H1 (cell line): ENCODE data around the gene ROGDI. TPM values are rescaled to one million over a fixed set of nuclear protein-coding genes. Genes with fewer than 3 reads are reported as not detected.

ENCODE experiments used
- CTCF ChIA-PET: fragments of 300-600 bp; sonication (Branson Sonifier 250); formaldehyde crosslinking; loops from one replicate; lab custom pipeline; 2021; ENCODE audit not compliant: partially characterized antibody; lab: Charles Lee
- POLR2A ChIA-PET: fragments of 300-600 bp; sonication (Branson Sonifier 250); formaldehyde crosslinking; loops from one replicate; lab custom pipeline; 2021; ENCODE audit warnings: inconsistent platforms; ENCODE audit not compliant: partially characterized antibody; lab: Charles Lee
- DNase-seq, 2 experiments: peaks; one replicate each; pipeline versions ENCODE4 v3.0.0 to v3.0.0-alpha.2; 2010 to 2022; ENCODE audit warnings: low spot score in 2 of 2, low read depth in 1 of 2, mixed read lengths in 1 of 2
- FAIRE-seq: peaks from 2 replicates; lab custom pipeline; 2011; peaks lifted over from hg19 to GRCh38; lab: Jason Lieb, UNC
- H2AFZ ChIP-seq: 2 replicates; pipeline ENCODE4 v1.8.1; 2012; ENCODE audit warnings: low read length, inconsistent platforms
- H2AK5ac ChIP-seq: 2 replicates; pipeline ENCODE4 v1.6.1; 2013; ENCODE audit warnings: low read depth, low read length
- H2BK120ac ChIP-seq: replicated peaks from 2 replicates; pipeline ENCODE3; 2013; ENCODE audit warnings: low read depth, low read length, inconsistent platforms
- H2BK12ac ChIP-seq: 2 replicates; pipeline ENCODE4 v1.6.1; 2013; ENCODE audit warnings: low read depth, low read length
- H2BK15ac ChIP-seq: 2 replicates; pipeline ENCODE4 v1.6.1; 2013; ENCODE audit warnings: low read length
- H2BK20ac ChIP-seq: 2 replicates; pipeline ENCODE4 v1.6.1; 2013; ENCODE audit warnings: low read length
- H2BK5ac ChIP-seq: 2 replicates; pipeline ENCODE4 v1.6.1; 2013; ENCODE audit warnings: low read depth, low read length
- H3K14ac ChIP-seq: 2 replicates; pipeline ENCODE4 v1.6.1; 2013; ENCODE audit warnings: inconsistent platforms; ENCODE audit not compliant: insufficient read length
- H3K18ac ChIP-seq: 2 replicates; pipeline ENCODE4 v1.6.1; 2013; ENCODE audit warnings: low read length; ENCODE audit errors: extremely low read depth
- H3K23ac ChIP-seq: 2 replicates; pipeline ENCODE4 v1.6.1; 2013; ENCODE audit warnings: inconsistent platforms; ENCODE audit not compliant: insufficient read length
- H3K23me2 ChIP-seq: 2 replicates; pipeline ENCODE4 v1.6.1; 2013; ENCODE audit warnings: low read depth, low read length
- H3K27ac ChIP-seq: 2 replicates; pipeline ENCODE4 v1.6.1; 2011; ENCODE audit warnings: low read depth, low read length, inconsistent platforms
- H3K27me3 ChIP-seq, 4 experiments: replicated peaks in 1 of 4; 1 replicate in 1 of 4; 2 replicates in 3 of 4; pipeline versions ENCODE4 v1.6.1 to v1.8.1; 2011 to 2013; ENCODE audit warnings: low read length in 3 of 4, mild to moderate bottlenecking in 3 of 4, inconsistent platforms in 2 of 4, mixed read lengths in 2 of 4, moderate library complexity in 1 of 4; ENCODE audit not compliant: control insufficient read depth in 3 of 4, insufficient read depth in 3 of 4; ENCODE audit errors: extremely low read depth in 1 of 4
- H3K36me3 ChIP-seq, 4 experiments: 2 replicates each; pipeline versions ENCODE4 v1.6.1 to v1.8.1; 2011 to 2013; ENCODE audit warnings: mild to moderate bottlenecking in 4 of 4, low read length in 3 of 4, moderate library complexity in 2 of 4, control low read depth in 1 of 4, inconsistent platforms in 1 of 4; ENCODE audit not compliant: insufficient read depth in 4 of 4, control insufficient read depth in 2 of 4
- H3K4ac ChIP-seq: replicated peaks from 2 replicates; pipeline ENCODE3; 2013; ENCODE audit warnings: low read length, low read depth, mixed read lengths, inconsistent platforms; ENCODE audit not compliant: insufficient read length
- H3K4me1 ChIP-seq, 4 experiments: replicated peaks in 1 of 4; 1 replicate in 1 of 4; 2 replicates in 3 of 4; pipeline versions ENCODE4 v1.6.1 to v1.8.1; 2011 to 2013; ENCODE audit warnings: low read length in 3 of 4, inconsistent platforms in 2 of 4, mixed read lengths in 1 of 4; ENCODE audit not compliant: insufficient read depth in 4 of 4, control insufficient read depth in 3 of 4
- H3K4me2 ChIP-seq, 2 experiments: 2 replicates each; pipeline versions ENCODE4 v1.6.1 to v1.8.1; 2011 to 2013; ENCODE audit warnings: low read depth in 2 of 2, low read length in 2 of 2, control low read depth in 1 of 2, inconsistent platforms in 1 of 2, mild to moderate bottlenecking in 1 of 2; ENCODE audit not compliant: insufficient read depth in 1 of 2
- H3K4me3 ChIP-seq, 4 experiments: fragments of 200-600, 300-600 bp in 1 of 4; sonication (generic), shearing (Covaris generic), sonication (Bioruptor Twin) in 1 of 4; 2 replicates each; pipeline versions ENCODE4 v1.5.1 to v1.8.1; 2011 to 2016; ENCODE audit warnings: low read length in 4 of 4, low read depth in 3 of 4, control low read depth in 2 of 4, inconsistent platforms in 2 of 4, mild to moderate bottlenecking in 2 of 4, mixed read lengths in 1 of 4, moderate library complexity in 1 of 4; ENCODE audit not compliant: insufficient read depth in 2 of 4; ENCODE audit errors: extremely low read depth in 1 of 4
- H3K56ac ChIP-seq: replicated peaks from 2 replicates; pipeline ENCODE3; 2013; ENCODE audit warnings: low read depth, mild to moderate bottlenecking, mixed read lengths, low read length, inconsistent platforms; ENCODE audit not compliant: insufficient read length
- H3K79me1 ChIP-seq: 2 replicates; pipeline ENCODE4 v1.6.1; 2013; ENCODE audit warnings: low read depth, low read length, control low read depth
- H3K79me2 ChIP-seq, 2 experiments: 2 replicates each; pipeline versions ENCODE4 v1.6.1 to v1.8.1; 2012 to 2013; ENCODE audit warnings: low read length in 2 of 2, mild to moderate bottlenecking in 2 of 2, inconsistent platforms in 1 of 2; ENCODE audit not compliant: insufficient read depth in 2 of 2, control insufficient read depth in 1 of 2
- H3K9ac ChIP-seq, 4 experiments: replicated peaks in 1 of 4; 1 replicate in 1 of 4; 2 replicates in 3 of 4; pipeline versions ENCODE4 v1.6.1 to v1.8.1; 2011 to 2013; ENCODE audit warnings: low read depth in 3 of 4, low read length in 3 of 4, control low read depth in 2 of 4, mild to moderate bottlenecking in 2 of 4, moderate library complexity in 2 of 4, inconsistent platforms in 1 of 4; ENCODE audit errors: extremely low read depth in 1 of 4
- H3K9me3 ChIP-seq, 2 experiments: 2 replicates each; pipeline versions ENCODE4 v1.6.1 to v1.8.1; 2012 to 2013; ENCODE audit warnings: mild to moderate bottlenecking in 2 of 2, moderate library complexity in 2 of 2, control low read depth in 1 of 2, inconsistent platforms in 1 of 2, low read depth in 1 of 2, low read length in 1 of 2, mixed read lengths in 1 of 2; ENCODE audit not compliant: insufficient read depth in 2 of 2
- H4K20me1 ChIP-seq, 2 experiments: replicated peaks in 1 of 2; 2 replicates each; pipeline versions ENCODE3 to v1.8.1; 2011 to 2013; ENCODE audit warnings: inconsistent platforms in 2 of 2, low read length in 2 of 2, mild to moderate bottlenecking in 1 of 2; ENCODE audit not compliant: insufficient read depth in 2 of 2, control insufficient read depth in 1 of 2
- H4K5ac ChIP-seq: 2 replicates; pipeline ENCODE4 v1.6.1; 2013; ENCODE audit warnings: low read length, low read depth, mixed read lengths, inconsistent platforms; ENCODE audit not compliant: insufficient read length
- H4K8ac ChIP-seq: 2 replicates; pipeline ENCODE4 v1.8.0; 2013; ENCODE audit warnings: mild to moderate bottlenecking, moderate library complexity, low read length, inconsistent platforms; ENCODE audit not compliant: insufficient read depth; ENCODE audit errors: extremely low read depth
- H4K91ac ChIP-seq: replicated peaks from 2 replicates; pipeline ENCODE3; 2013; ENCODE audit warnings: low read length, mixed read lengths, inconsistent platforms; ENCODE audit not compliant: insufficient read length
- ATF2 ChIP-seq: IDR thresholded peaks from 2 replicates; pipeline ENCODE4 v1.6.1; 2012; ENCODE audit warnings: low read length, inconsistent platforms
- BCL11A ChIP-seq, 2 experiments: IDR thresholded peaks; one replicate each; pipeline ENCODE4 v1.6.1; 2011; ENCODE audit warnings: low read depth in 2 of 2, low read length in 2 of 2, mild to moderate bottlenecking in 2 of 2
- BRCA1 ChIP-seq: IDR thresholded peaks from 2 replicates; pipeline ENCODE4 v1.6.1; 2012; ENCODE audit warnings: low read depth, low read length, improper control_type of control experiment
- EP300 ChIP-seq, 2 experiments: IDR thresholded peaks; 1 replicate in 1 of 2; 2 replicates in 1 of 2; pipeline ENCODE4 v1.6.1; 2011 to 2012; ENCODE audit warnings: low read depth in 2 of 2, low read length in 2 of 2, mild to moderate bottlenecking in 2 of 2, borderline replicate concordance in 1 of 2, inconsistent platforms in 1 of 2, moderate library complexity in 1 of 2
- GABPA ChIP-seq: IDR thresholded peaks from 2 replicates; pipeline ENCODE4 v1.6.1; 2011; ENCODE audit warnings: mild to moderate bottlenecking, low read length, moderate library complexity, borderline replicate concordance; ENCODE audit not compliant: insufficient read depth
- HDAC6 ChIP-seq: IDR thresholded peaks from one replicate; pipeline ENCODE4 v1.7.1; 2012; ENCODE audit warnings: low read depth, mild to moderate bottlenecking, inconsistent platforms, low read length, moderate library complexity
- MAX ChIP-seq: IDR thresholded peaks from 2 replicates; pipeline ENCODE4 v1.6.1; 2012; ENCODE audit warnings: inconsistent platforms
- NANOG ChIP-seq: IDR thresholded peaks from 2 replicates; pipeline ENCODE4 v1.6.1; 2011; ENCODE audit warnings: low read length, low read depth, mild to moderate bottlenecking, inconsistent platforms; ENCODE audit not compliant: insufficient read depth, poor library complexity, severe bottlenecking
- NRF1 ChIP-seq: IDR thresholded peaks from 2 replicates; pipeline ENCODE4 v1.6.1; 2011; ENCODE audit warnings: mild to moderate bottlenecking, low read depth, low read length, improper control_type of control experiment
- SIX5 ChIP-seq: IDR thresholded peaks from 2 replicates; pipeline ENCODE4 v1.6.1; 2011; ENCODE audit warnings: mild to moderate bottlenecking, low read depth, low read length
- SP4 ChIP-seq: IDR thresholded peaks from 2 replicates; pipeline ENCODE4 v1.6.1; 2012; ENCODE audit warnings: low read length, inconsistent platforms
- TAF7 ChIP-seq: optimal IDR thresholded peaks from 2 replicates; pipeline ENCODE3; 2011; ENCODE audit warnings: low read depth, mild to moderate bottlenecking, inconsistent platforms, low read length, moderate library complexity, borderline replicate concordance
- WGBS, 2 experiments: shearing (Covaris generic) in 1 of 2; methylation state at CpG; one replicate each; pipeline versions ENCODE4 v1.1.6 to v1.1.7; 2013 to 2015; ENCODE audit warnings: low lambda C conversion rate in 2 of 2, mixed read lengths in 2 of 2, inconsistent platforms in 1 of 2, low coverage in 1 of 2, missing lambda C conversion rate in 1 of 2; ENCODE audit not compliant: insufficient replicate concordance in 2 of 2, insufficient coverage in 1 of 2, insufficient read length in 1 of 2; ENCODE audit errors: extremely low coverage in 1 of 2, missing lambda C conversion rate in 1 of 2; 5-methylcytosine and 5-hydroxymethylcytosine counted together
- polyA plus RNA-seq, 7 experiments: library from polyadenylated mRNA; depleted of rRNA in 3 of 7; stranded (reverse) in 5 of 7; unstranded in 2 of 7; fragments of >200 nt in 5 of 7; fragments of 200-250 nt in 2 of 7; gene quantifications; 1 replicate in 5 of 7; 2 replicates in 1 of 7; 4 replicates in 1 of 7; pipeline versions ENCODE4 v1.2.1 to v1.2.3, GENCODE V29; 2011 to 2013; ENCODE audit warnings: missing spikeins in 2 of 7, mixed read lengths in 2 of 7
- total RNA-seq: library from RNA; stranded (reverse); fragmentation: NEBNext Ultra II Directional; extraction: Animal tissue kit (Norgen Biotek cat#: 25700); gene quantifications from 2 replicates; pipeline ENCODE4 v1.2.1, GENCODE V29; 2021

ROGDI gene
- total and polyA plus RNA-seq, 2 of the 8 experiments (the other 6 are each of a cell fraction or from before 2014, with no cell fraction given) = 27.4 to 68.4 TPM

DNA sequence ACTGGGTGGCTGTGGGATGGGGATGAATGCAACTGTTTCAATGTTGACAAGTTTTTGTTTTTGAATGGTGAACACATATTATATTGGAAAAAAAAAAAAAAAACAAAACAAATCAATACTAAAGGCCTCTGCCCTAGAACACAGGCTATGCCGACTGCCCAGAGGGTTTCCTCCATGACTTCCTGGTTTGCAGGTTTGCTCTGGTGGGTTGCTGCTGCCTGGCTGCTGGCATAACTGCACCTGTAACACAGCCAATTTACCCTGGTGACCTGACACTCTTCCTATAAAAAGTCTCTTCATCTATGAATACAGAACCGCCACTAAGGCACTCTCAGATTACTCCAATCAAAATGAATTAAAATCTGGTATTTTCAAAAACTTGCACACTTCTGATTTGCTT, 34.3 kb upstream of the ROGDI start:
- peaks cover 2 to 8% of the 10 kb centered on the region in 2 experiments for H4K20me1 ChIP-seq
- no peak for FAIRE-seq
- POLR2A ChIA-PET = interaction anchor here (1.1 to 1.4 kb wide), 3 partner anchors 10 to 48 kb away, joined by 3 to 4 read pairs (median 4); partner anchors contain the start of gene GLYR1
- TF ChIP-seq SP4 (no peak), NRF1 (no peak), TAF7 (no peak), SIX5 (no peak), BRCA1 (no peak), GABPA (no peak), ATF2 (no peak), MAX (no peak), NANOG (no peak), EP300 (IDR thresholded peaks at IDR 0.05; ENCODE audit: borderline replicate concordance in 1 of 2, low read depth in 2 of 2, low read length in 2 of 2) (no peak), HDAC6 (no peak), BCL11A (IDR thresholded peaks at IDR 0.05; ENCODE audit: low read depth in 2 of 2, low read length in 2 of 2) (no peak)

More for the DNA sequence above, 34.3 kb upstream of the ROGDI start:
- H2AK5ac ChIP-seq = no peak overlapping the region
- no peak overlapping the region for H3K18ac ChIP-seq
- no peak for DNase-seq
- no peak overlapping the region for H2BK5ac ChIP-seq
- no peak overlapping the region for H3K23ac ChIP-seq
- 95% methylated on average over 2 of the region's 2 CpGs; no CpG with 5 or more reads in 1 of the 2 experiments for WGBS, 2 experiments
- H3K4ac ChIP-seq = no peak overlapping the region
- no peak overlapping the region for H4K91ac ChIP-seq
- no peaks in the 10 kb centered on the region for H3K4me1 ChIP-seq
- H4K8ac ChIP-seq = no peak overlapping the region
- no peak overlapping the region for H3K14ac ChIP-seq
- no peaks in the 10 kb centered on the region for H3K27me3 ChIP-seq
- 0 out of 4 replicates have a peak, but pooled peaks cover 0 to 4% of the 10 kb centered on the region in 2 experiments for H3K79me2 ChIP-seq
- no peak overlapping the region for H2BK15ac ChIP-seq
- H2AFZ ChIP-seq = no peak overlapping the region
- no peaks in the 10 kb centered on the region for H3K23me2 ChIP-seq
- no peak overlapping the region for H3K56ac ChIP-seq
- H2BK20ac ChIP-seq = no peak overlapping the region
- no peak overlapping the region for H3K4me3 ChIP-seq
- CTCF ChIA-PET = interaction anchor here (1.3 kb wide), 1 partner anchor 10 kb away, joined by 3 read pairs; no protein-coding TSS in a partner anchor
- H3K79me1 ChIP-seq = peaks cover 4% of the 10 kb centered on the region; the same call in 1 of the 2 replicates
- H3K9ac ChIP-seq = no peak overlapping the region
- H3K9me3 ChIP-seq = no peaks in the 10 kb centered on the region
- no peak overlapping the region for H3K27ac ChIP-seq
- no peak overlapping the region for H4K5ac ChIP-seq
- H2BK120ac ChIP-seq = no peak overlapping the region
- H3K4me2 ChIP-seq = no peak overlapping the region
- H2BK12ac ChIP-seq = no peak overlapping the region
- H3K36me3 ChIP-seq = peaks cover 10 to 54% (median 42%) of the 10 kb centered on the region in 4 experiments
